HEK293T (cell line): Measurements from ENCODE around the gene BICDL1.

Source experiments
- CTCF ChIA-PET: fragments of 350-600 bp; formaldehyde crosslinking; extraction: SDS; loops from one replicate; lab custom pipeline; 2021; ENCODE audit warnings: antibody characterized with exemption, inconsistent platforms; lab: Yijun Ruan, JAX
- POLR2A ChIA-PET: fragments of 350-600 bp; formaldehyde crosslinking; extraction: SDS; loops from one replicate; lab custom pipeline; 2020; ENCODE audit warnings: antibody characterized with exemption, inconsistent platforms; lab: Yijun Ruan, JAX
- DNase-seq: peaks from one replicate; pipeline ENCODE4 v3.0.0; 2012; ENCODE audit warnings: mixed read lengths; ENCODE audit errors: extremely low spot score
- ARNT ChIP-seq: fragments of 450-650 bp; IDR thresholded peaks from 2 replicates; pipeline ENCODE4 v1.6.1; 2017; ENCODE audit warnings: mild to moderate bottlenecking
- BHLHE40 ChIP-seq: fragments of 450-650 bp; IDR thresholded peaks from 2 replicates; pipeline ENCODE4 v1.6.1; 2016; ENCODE audit warnings: mild to moderate bottlenecking, moderate library complexity, borderline replicate concordance
- CTBP1 ChIP-seq: fragments of 450-650 bp; IDR thresholded peaks from 2 replicates; pipeline ENCODE4 v1.6.1; 2016; ENCODE audit warnings: borderline replicate concordance
- ELF4 ChIP-seq: fragments of 450-650 bp; IDR thresholded peaks from 2 replicates; pipeline ENCODE4 v1.6.1; 2017; ENCODE audit warnings: antibody characterized with exemption
- FOXA1 ChIP-seq: fragments of 450-650 bp; IDR thresholded peaks from 2 replicates; pipeline ENCODE4 v1.6.1; 2016; ENCODE audit warnings: mild to moderate bottlenecking
- FOXK2 ChIP-seq: fragments of 450-650 bp; IDR thresholded peaks from 2 replicates; pipeline ENCODE4 v1.6.1; 2016; ENCODE audit warnings: mild to moderate bottlenecking
- FOXM1 ChIP-seq: fragments of 450-650 bp; IDR thresholded peaks from 2 replicates; pipeline ENCODE4 v1.6.1; 2017; ENCODE audit warnings: mild to moderate bottlenecking, borderline replicate concordance
- HDGF ChIP-seq: fragments of 450-650 bp; IDR thresholded peaks from 2 replicates; pipeline ENCODE4 v1.6.1; 2017; ENCODE audit warnings: antibody characterized with exemption, borderline replicate concordance
- L3MBTL2 ChIP-seq: fragments of 450-650 bp; conservative IDR thresholded peaks from 2 replicates; pipeline ENCODE4 v1.6.1; 2016; ENCODE audit warnings: mild to moderate bottlenecking
- LEF1 ChIP-seq: fragments of 450-650 bp; IDR thresholded peaks from 2 replicates; pipeline ENCODE4 v1.6.1; 2017; ENCODE audit warnings: mild to moderate bottlenecking, borderline replicate concordance
- NFRKB ChIP-seq: fragments of 450-650 bp; IDR thresholded peaks from 2 replicates; pipeline ENCODE4 v1.6.1; 2016; ENCODE audit warnings: mild to moderate bottlenecking, moderate library complexity
- SP1 ChIP-seq: fragments of 450-650 bp; IDR thresholded peaks from 2 replicates; pipeline ENCODE4 v1.6.1; 2017
- SUZ12 ChIP-seq: fragments of 450-650 bp; IDR thresholded peaks from 2 replicates; pipeline ENCODE4 v1.6.1; 2016; ENCODE audit warnings: mild to moderate bottlenecking
- TARDBP ChIP-seq: fragments of 450-650 bp; IDR thresholded peaks from 2 replicates; pipeline ENCODE4 v1.6.1; 2016
- ZNF384 ChIP-seq: fragments of 450-650 bp; IDR thresholded peaks from 2 replicates; pipeline ENCODE4 v1.6.1; 2016
- TF ChIP-seq, protein P1 (sequence below): fragments of 450-650 bp; IDR thresholded peaks from 2 replicates; pipeline ENCODE4 v1.6.1; 2016

The BICDL1 gene

DNA sequence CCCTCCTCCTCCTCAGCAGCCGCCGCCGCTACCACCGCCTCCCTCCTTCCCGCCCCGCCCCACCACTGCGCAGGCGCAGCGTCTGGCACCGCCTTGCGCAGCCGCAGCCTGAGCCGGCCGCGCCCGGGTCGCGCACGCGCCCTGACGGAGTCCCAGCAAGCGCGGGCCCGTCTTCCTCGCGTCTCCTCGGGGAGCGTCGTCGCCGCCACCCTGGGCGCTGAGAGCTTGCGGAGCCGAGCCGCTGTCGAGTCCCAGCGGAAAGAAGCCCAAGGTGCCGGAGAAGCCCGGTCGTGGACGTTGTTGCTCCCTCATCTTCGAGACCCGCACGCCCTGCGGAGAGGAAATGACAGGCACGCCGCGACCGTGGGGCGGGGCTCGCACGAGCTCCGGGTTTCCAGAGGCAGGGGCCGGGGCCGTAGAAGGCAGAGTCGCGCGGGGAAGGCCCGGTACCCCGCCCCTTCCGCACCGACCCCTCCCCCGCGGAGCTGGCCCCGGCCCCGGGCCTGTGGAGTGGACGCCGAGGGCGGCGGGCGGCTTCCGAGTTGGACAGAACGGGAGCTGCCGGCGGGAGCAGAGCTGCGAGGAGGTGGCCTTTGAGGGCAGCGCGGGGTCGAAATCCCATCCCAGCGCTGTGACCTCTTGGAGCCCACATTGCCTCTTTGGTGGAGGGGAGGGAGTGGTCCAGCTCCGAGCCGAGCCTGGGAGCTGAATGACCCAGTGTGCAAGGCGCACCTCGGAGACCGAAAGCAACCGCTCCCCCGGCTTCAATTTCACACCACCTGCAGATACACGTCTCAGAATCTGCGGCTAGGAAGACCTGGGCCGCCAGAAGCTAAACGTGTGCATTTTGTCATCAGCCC lies 128.0 kb downstream of the BICDL1 start:
- POLR2A ChIA-PET: interaction anchor here (0.8 to 4.0 kb wide), 13 partner anchors 9 to 174 kb away, joined by 3 to 42 read pairs (median 4); partner anchors contain the start of gene RPLP0
- CTCF ChIA-PET: interaction anchor here (0.7 to 0.9 kb wide), 2 partner anchors 21 to 30 kb away, joined by 4 to 5 read pairs; no protein-coding TSS in a partner anchor
- no peak for TF ChIP-seq ELF4
- peak; percentile 93 for TF ChIP-seq L3MBTL2
- DNase-seq: peak; percentile 98

DNA sequence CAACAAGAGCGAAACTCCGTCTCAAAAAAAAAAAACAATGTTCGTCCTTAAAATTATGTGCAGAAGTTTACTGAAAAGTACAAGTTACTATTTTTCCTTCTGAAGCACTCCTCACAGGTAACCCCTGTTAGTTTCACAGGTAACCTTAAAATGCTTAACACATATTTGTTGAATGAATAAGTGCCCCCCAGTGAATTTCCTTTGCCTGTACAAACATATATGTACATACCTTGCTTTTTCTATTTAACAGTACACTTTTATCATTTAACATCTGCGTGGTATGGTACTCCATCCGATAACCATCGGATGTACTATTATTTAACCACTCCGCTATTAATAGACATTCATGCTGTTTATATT lies 128.9 kb downstream of the BICDL1 start:
- ChIA-PET POLR2A (interaction anchor here (0.8 to 4.0 kb wide), 3 partner anchors 8 to 86 kb away, joined by 3 to 42 read pairs (median 30); partner anchors contain the start of gene RPLP0), CTCF (interaction anchor here (0.7 to 0.8 kb wide), 2 partner anchors 21 to 31 kb away, joined by 3 to 5 read pairs; no protein-coding TSS in a partner anchor)
- TF ChIP-seq SP1 (no peak), FOXM1 (no peak), TARDBP (no peak), LEF1 (no peak), FOXA1 (no peak), BHLHE40 (no peak), NFRKB (no peak), FOXK2 (no peak), L3MBTL2 (no peak), ARNT (no peak), CTBP1 (no peak), HDGF (no peak), ELF4 (no peak), SUZ12 (no peak), ZNF384 (no peak)
- TF ChIP-seq, protein P1, sequence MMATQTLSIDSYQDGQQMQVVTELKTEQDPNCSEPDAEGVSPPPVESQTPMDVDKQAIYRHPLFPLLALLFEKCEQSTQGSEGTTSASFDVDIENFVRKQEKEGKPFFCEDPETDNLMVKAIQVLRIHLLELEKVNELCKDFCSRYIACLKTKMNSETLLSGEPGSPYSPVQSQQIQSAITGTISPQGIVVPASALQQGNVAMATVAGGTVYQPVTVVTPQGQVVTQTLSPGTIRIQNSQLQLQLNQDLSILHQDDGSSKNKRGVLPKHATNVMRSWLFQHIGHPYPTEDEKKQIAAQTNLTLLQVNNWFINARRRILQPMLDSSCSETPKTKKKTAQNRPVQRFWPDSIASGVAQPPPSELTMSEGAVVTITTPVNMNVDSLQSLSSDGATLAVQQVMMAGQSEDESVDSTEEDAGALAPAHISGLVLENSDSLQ: no peak
- no peak for DNase-seq

DNA sequence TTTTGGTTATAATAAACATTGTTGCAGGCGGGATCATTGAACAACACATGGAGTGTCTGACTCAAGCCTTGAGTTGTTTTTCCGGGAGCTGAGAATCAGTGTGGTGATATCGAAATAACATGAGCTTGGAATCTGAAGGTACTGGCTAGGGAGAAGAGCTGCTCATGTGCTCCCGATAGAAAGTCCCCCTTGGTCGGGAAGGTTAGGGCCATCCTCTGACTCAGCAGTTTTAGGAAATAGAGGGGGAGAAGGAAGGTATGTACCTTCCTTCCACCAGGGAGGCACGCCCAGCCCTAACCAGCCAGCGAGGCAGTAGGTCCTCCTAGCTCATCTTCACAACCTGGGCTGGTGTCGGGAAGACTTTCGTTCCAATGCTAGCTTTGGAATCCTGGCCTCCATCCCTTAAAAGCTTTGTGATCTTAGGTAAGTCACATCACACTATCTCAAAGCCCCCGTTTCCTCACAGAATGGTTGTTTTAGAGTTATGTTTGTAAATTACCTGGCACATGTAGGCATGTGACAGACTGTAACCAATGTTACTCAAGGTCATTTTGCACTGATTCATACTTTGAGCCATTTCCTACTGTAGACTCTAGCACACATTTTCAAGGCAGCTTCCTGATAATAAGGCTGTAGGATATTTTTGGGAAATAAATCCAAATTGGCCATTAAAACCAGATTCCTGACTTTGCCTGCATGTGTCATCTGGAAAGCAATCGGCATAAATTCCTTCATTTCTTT lies 129.5 kb downstream of the BICDL1 start:
- CTCF ChIA-PET: interaction anchor here (0.8 kb wide), 1 partner anchor 31 kb away, joined by 3 read pairs; no protein-coding TSS in a partner anchor
- no peak for DNase-seq
- POLR2A ChIA-PET: interaction anchor here (0.6 to 4.0 kb wide), 3 partner anchors 8 to 309 kb away, joined by 3 to 42 read pairs (median 30); partner anchors contain the start of gene RPLP0
- TF ChIP-seq CTBP1: no peak
- TF ChIP-seq FOXM1: no peak
- TF ChIP-seq ELF4: no peak
- no peak for TF ChIP-seq ARNT
- no peak for TF ChIP-seq FOXK2
- TF ChIP-seq ZNF384: no peak

DNA sequence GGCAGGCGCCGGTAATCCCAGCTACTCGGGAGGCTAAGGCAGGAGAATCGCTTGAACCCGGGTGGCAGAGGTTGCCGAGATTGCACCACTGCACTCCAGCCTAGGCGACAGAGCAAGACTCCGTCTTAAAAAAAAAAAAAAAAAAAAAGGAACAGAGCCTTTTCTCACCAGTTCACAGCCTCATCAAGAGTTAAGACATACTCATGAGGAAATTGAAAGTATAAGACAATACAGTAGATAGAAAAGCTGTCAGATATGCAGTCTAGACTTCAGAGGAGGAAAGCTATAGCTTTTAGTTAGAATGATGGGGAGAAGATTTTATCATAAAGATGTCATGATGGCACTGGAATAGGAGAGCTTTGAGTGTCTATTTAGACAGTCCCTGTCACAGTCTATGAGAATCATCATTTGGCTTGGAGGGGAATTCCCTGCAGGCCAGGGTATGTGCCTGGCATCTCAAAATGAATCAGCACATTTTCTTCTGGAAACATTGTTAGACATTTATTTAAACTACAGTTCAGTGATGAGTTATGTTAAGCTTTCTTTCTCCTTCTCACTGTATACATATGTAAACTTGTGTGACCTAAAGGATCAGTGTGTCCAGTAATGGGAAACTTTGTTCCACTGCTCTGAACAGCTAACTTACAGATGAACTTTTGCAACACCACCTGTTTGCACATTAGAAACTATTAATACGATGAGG lies 130.4 kb downstream of the BICDL1 start:
- no peak for TF ChIP-seq FOXA1
- no peak for TF ChIP-seq CTBP1
- TF ChIP-seq FOXM1: no peak
- no peak for TF ChIP-seq SP1
- TF ChIP-seq BHLHE40: no peak
- TF ChIP-seq HDGF: no peak
- TF ChIP-seq ELF4: no peak
- no peak for TF ChIP-seq ZNF384
- TF ChIP-seq, protein P1: no peak
- TF ChIP-seq SUZ12: no peak
- TF ChIP-seq NFRKB: no peak
- no peak for TF ChIP-seq ARNT
- no peak for TF ChIP-seq TARDBP
- TF ChIP-seq LEF1: no peak
- no peak for TF ChIP-seq L3MBTL2
- no peak for TF ChIP-seq FOXK2

DNA sequence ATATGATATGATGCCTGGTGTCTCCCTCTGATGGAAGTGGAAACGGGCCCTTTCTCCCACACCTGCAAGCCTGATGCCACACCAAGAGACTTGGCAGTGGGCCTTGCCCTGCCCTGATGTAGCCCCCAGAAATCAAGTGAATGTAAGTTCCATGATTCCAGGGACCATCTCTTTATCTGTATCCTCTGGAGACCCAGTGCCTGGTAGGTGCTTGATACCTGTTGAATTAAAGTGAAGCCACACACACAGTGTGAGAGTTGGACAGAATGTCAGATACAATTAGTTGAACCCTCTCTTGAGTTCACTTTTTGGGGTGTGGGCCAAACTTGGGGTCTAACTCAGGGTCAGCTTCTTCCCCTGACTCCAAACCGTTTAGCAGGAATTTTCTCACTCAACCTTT lies 132.3 kb downstream of the BICDL1 start:
- DNase-seq: no peak
- ChIA-PET CTCF (no interaction called here), POLR2A (interaction anchor here (1.0 kb wide), 1 partner anchor 80 kb away, joined by 7 read pairs; the partner anchor contains the start of gene RPLP0)
- no peak for TF ChIP-seq SUZ12
- no peak for TF ChIP-seq ELF4

More for the DNA sequence above, 130.4 kb downstream of the BICDL1 start:
- CTCF ChIA-PET: no interaction called here
- POLR2A ChIA-PET: interaction anchor here (1.7 to 4.0 kb wide), 2 partner anchors 81 to 172 kb away, joined by 5 to 42 read pairs; partner anchors contain the start of genes RNU4-2 and RPLP0
- DNase-seq: no peak

DNA sequence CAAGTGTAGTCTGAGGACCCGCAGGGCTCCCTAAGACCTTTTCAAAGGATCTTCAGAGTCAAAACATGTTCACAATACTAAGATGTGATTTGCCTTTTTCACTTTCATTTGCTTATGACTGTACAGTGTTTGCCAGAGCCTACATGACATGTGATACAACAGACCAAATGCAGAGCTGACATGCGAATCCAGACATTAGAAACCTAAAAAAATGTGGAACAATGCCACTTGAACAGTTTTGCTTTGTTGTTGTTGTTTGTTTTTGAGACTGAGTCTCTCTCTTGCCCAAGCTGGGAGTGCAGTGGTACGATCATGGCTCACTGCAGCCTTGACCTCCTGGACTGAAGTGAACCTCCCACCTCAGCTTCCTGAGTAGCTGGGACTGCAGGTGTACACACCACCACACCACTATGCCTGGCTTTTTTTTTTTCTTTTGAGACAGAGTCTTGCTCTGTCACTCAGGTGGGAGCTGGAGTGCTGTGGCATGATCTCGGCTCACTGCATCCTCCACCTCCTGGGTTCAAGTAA lies 132.8 kb downstream of the BICDL1 start:
- no peak for DNase-seq
- TF ChIP-seq L3MBTL2 (no peak), FOXK2 (no peak), FOXM1 (no peak), TARDBP (no peak), HDGF (no peak), ARNT (no peak), ZNF384 (no peak)
- ChIA-PET CTCF (no interaction called here), POLR2A (no interaction called here)
